GM19452 (cell line): Measurements from ENCODE around the gene DUSP14.

Source experiments
- ATAC-seq: cut with Tn5 transposase; IDR thresholded peaks from one replicate; pipeline ENCODE4 v1.9.1; 2021; ENCODE audit not compliant: unreplicated experiment

The DUSP14 gene

GRCh38 chr17:37512442-37513068, 22.9 kb downstream of the DUSP14 start:
- ATAC-seq: no peak

GRCh38 chr17:37513711-37514110, 24.0 kb downstream of the DUSP14 start:
- no peak for ATAC-seq

DNA sequence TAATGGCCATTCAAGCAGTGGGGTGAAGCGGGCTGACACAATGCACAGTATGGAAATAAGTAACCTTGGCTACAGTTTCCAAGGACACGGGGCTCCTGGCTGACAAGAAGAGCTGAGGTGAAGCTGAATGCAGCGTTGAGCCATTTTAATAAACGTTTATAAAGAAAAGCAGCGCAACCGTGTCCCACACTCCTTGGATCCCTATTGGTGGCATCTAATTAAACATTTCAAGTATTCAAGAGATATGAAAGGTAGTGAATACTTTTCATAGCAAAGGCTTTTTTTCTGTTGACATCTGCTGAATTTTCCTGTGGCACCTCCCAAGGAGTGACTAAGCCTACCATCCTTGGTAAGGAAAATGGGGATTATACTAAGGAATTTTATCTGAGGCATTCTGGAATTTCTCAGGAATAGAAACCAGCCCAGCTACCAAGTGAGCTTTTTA, 26.5 kb downstream of the DUSP14 start:
- ATAC-seq: no peak

- ATAC-seq: no peak
Observed at GRCh38 chr17:37517881-37518280, 28.2 kb downstream of the DUSP14 start.

DNA sequence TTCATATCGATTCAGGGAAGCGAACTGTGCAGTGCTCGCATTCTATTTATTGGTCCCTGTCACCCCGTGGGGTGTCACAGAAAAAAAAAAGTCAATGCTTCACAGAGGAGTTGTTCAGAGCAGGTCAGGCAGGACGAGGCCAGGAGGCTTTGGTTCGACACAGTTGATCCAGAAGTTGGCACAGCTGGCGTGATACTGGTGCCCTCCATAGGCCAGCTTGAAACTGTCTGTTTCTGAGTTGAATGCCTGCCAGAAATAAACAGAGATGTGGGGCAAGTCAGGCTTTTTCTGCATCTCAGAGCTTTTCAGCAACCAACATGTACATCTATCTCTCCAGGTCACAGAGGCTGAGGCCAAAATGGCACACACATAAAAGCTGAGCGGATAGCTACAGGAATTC, 29.1 kb downstream of the DUSP14 start:
- ATAC-seq: no peak

DNA sequence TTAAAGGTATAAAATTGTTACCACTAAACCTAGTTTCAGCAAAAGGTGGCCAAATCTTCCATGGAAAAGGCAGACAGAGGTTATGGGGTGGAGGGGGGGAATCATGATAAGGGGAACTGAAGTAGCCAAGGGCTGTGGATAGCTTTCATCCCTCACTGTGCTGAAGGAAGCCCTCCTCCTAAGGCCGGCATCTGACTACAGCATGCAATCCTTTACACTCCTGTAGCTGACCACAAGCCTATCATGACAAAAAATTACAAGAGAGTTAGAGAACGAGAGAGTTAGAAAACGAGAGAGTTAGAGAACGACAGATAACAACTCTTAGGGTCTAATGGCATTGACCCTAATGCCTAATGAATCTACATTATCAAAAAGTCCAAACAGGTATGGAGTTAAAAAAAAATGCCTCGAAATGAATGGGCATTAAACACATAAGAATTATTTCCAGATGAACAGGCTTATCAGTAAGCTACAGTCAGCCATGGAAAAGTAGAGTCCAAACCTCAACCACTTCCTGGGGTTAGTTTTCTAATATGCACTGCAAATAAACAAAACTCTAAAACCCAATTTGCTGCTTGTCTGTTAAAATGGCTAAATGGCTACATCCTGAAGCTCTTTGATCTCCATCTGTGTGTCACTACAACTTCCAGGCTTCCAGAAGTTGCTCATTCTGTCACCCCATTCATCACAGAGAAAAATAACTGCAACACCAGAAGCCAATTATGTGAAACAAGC, 29.7 kb downstream of the DUSP14 start:
- ATAC-seq: no peak

DNA sequence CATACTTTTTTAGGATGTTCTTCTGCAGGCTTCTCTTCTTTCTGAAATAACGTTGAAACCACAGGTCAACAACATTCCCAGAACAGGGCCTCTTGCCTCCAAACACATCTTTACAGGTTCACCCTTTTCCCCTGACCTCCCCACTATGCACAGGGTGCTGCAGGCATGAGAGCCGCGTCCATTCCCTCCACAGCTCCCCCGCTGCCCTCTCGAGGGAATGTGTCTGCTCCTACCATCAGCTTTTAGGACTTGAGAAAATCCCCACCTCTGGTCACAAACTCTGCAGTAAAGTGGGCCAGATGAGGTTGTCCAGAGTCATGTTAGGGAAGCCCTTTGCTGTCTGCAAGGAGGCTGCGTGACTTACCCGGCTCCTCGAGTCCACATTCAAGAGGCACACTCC, 30.5 kb downstream of the DUSP14 start:
- ATAC-seq: no peak

DNA sequence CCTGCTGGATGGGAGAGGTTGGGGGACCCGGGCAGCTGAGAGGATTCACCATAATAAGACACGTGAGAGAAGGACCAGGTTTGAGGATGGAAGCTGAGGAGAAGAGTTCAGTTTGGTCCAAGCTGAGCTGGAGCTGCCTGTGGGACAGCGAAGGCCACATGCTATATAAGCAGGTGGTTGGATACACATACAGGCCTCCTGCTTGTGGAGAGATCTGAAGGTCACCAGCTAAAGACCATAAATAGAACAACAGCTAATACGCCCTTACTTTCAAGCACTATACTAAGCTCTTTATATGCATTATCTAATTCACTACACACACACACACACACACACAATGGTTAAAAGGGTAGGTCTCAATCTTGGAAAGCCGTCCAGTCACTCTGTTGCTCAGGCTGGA, 32.1 kb downstream of the DUSP14 start:
- ATAC-seq: no peak

- no peak for ATAC-seq
Observed at GRCh38 chr17:37523715-37524219, 34.1 kb downstream of the DUSP14 start.

DNA sequence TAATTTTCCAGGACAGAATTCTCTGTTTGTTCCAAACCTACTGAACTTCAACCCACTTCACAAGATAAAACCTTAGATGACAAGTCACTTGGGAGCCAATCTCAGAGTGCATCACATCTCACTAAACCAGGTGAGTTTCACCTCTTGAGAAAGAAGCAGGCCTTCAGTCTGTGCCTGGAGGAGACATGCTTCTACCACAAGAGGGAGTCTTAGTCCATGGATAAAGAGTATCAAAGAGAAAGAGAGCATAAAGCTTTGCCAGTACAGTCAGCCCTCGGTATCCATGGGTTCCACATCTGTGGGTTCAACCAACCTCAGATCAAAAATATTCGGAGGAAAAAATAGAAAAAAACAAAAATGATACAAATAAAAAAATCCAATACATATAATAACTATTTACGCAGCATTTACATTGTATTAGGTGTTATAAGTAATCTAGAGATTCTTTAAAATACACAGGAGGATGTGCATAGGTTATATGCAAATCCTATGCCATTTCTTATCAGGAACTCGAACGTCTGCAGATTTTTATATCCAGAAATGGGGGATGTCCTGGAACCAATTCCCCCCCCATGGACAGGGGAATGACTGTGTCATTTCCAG, 37.7 kb downstream of the DUSP14 start:
- no peak for ATAC-seq

DNA sequence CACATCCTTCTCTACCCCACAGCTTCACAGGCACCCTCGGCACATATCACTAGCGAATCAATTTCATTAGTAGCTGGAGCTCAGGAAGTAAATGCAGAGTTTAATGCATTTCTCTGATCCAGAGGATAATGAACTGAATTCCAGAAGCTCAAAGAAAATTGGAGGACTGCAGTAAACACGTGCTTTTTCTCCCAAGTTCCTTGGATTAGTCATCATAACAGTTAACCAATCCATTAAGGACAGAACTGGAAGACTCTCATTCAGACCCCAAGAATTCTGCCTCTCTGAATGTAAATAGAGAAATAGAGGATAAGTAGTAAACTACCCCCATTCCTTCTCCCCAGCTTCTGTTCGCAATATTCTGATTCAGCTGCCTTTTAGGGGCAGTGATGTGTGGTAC, 40.7 kb downstream of the DUSP14 start:
- no peak for ATAC-seq

DNA sequence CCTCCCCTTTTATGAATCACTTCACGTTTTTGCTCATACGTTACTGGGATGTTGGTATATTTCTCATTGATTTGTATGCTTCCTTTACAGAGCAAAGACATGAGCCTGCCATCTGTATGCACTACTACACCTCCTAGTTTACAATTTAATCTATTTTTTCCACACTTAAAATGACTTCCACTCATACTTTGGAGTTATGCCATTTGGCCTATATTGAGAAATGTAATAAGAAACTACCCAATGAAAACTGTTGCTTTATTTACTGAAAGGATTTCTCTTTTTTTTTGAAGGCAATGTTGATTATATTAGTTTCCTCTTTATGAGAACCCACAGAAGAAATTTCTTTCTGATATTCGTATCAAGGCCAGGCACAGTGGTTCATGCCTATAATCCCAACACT, 43.1 kb downstream of the DUSP14 start:
- no peak for ATAC-seq

DNA sequence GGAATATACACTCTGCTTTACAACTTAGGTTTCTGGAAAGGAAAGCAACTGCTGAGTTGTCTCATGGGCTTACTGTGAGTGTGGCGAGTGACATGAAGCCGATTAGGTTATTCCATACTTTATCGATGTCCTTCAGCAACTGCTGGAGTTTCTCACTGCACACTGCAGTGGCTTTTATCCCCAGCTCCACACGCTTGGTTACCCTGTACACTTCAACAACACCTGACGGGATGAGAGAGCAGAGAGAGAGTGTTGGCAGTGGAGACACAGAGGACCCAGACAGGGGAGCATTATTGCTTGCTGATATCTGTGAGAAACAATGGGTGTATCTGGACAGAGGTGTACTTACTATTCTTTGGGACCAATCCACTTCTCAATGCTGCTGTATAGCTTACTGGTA, 46.2 kb downstream of the DUSP14 start:
- ATAC-seq: no peak

DNA sequence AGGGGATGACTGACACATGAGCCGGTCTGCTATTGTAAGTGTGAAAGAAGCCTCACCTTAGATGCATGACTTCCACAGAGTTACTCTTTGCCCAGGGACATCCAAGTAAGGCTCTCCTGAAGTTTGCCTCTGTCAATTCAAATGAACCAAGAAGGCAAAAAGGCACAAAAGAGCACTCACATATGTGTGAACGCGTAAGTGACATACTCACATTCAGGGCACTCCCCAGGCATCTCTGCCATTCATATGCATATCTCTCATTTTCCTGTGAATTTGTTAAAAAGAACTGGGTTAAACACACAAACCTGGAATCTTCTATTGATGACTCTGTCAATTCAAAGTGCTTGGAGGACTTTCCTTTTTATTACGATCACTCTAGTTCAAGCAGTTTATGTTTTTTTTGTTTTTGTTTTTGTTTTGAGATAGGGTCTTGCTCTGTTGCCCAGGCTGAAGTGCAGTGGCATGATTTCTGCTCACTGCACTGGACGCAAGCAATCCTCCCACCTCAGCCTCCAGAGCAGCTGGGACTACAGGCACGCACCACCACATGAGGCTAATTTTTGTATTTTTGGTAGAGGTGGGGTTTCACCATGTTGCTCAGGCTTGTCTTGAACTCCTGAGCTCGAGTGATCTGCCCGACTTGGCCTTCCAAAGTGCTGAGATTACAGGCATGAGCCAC, 49.4 kb downstream of the DUSP14 start:
- no peak for ATAC-seq

- no peak for ATAC-seq
Observed at GRCh38 chr17:37541880-37542660, 52.4 kb downstream of the DUSP14 start.

DNA sequence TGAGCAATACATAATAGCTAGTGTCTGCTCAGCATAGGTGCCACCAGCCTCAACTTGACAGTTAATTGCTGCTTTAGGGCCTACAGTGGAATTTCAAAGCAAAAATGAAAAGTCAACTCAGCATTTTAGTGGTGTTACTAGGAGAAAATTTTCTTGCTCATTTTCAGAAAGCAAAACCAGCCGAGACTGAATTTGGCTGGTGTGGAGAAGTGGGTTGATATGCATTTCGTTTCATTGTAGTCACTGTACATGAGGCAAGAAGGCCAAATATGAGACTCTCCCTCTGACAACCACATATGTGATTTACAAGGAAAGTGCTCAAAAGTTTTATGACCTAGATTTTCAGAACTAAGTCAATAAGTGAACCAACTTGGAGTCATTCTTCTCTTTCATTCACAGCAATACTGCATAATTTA, 54.0 kb downstream of the DUSP14 start:
- no peak for ATAC-seq

DNA sequence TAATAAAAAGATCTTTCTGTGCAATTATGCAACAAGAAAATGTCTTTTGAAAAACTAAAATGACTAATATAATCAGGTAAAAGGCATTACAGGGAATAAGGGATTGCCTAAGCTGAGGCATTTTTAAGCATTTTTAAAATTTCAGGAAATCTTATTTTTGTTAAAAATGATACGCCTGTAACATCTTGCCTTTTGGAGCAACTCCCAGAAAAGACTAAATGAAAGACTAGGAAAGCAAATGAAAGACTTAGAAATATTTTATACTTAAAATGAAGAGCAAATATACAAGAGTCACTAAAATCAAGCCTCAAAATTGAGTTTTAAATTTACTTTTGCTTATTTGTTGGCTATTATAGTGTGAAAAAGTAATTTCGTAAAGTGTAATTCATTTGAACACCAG, 55.8 kb downstream of the DUSP14 start:
- ATAC-seq: no peak

DNA sequence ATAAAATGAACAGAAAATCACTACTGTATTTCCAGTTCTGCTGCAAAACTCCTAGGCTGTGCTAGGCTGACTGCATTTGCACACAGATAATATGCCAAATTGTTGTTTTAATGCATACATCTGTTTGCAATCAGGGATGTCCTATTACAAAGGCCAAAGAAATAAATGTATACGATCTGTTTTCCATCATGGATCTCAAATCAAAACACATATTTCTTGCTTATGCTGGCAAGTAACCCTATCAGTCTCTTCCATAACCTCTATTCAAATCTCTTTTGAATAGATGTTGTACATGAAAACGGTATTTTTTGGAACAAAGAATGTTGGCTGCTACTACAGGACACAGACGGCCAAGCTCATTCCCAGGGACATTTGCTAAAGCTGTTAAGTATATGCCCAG, 56.6 kb downstream of the DUSP14 start:
- ATAC-seq: no peak

DNA sequence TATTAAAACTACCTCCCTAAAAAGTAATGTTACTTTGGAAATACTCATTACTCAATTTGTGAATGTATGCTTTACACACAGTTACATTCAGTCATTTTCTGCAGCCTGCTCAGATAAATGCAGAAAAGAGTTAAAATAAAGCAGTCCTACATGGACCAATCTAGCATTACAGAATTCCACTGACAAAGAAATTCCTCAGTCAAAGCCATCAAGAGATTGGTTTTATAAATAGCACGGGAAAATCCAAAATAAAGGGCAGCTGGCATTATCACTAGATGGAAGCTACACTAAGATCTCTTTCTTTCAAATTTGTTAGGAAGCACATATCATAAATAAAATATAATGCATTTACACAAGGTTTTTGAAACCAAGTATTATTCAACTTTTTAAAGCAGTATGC, 58.3 kb downstream of the DUSP14 start:
- no peak for ATAC-seq

GRCh38 chr17:37551788-37552187, 62.1 kb downstream of the DUSP14 start:
- no peak for ATAC-seq

- no peak for ATAC-seq
Observed at GRCh38 chr17:37553401-37553966, 63.8 kb downstream of the DUSP14 start.
